ENCODE results near the gene RAD50. TPM values are rescaled to one million over a fixed set of nuclear protein-coding genes. Genes with fewer than 3 reads are reported as not detected.

Gene RAD50
- polyA plus RNA-seq, 1 of the 3 experiments (the other 2 are of a cell fraction), result 20.0 TPM

DNA sequence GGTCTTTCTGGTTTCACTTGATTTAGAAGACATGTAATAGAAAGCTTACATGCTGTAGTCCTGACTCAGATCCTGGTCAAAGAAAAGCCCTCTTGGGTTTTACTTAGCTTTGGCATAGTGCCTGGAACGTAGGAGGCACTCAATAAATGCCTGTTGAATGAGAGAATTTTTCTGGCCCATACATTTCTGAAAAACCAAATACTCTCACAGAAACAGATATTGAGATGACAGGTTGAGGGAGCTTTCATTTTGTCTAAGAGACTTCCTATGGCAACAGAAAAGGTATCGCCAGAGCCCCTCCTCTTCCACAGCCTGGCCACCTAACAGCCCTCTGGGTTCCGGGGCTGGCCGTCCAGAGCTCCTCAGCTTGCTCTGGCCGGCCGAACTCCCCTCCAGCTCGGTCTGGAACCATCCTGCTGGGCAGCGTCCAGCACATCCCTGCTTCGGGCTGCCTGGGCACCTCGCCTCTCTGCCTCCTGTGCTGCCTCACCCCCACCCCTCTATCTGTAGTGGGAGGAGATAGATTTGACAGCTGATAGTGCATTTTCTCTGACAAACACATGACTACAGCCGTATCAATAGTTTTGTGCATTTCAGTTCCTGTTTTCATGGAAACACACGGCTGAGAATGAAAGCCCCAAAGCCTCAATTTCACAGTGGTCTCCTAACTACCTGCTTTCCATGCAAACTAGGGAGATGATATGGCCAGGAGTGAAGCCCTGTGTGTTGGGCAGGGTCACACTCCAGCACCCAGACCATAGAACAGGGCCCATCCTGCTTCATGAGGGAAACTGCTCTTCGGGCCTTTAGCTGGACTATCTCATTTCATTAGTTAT is 118.1 kb downstream of the RAD50 start (continued):
- TF ChIP-seq, protein P1, sequence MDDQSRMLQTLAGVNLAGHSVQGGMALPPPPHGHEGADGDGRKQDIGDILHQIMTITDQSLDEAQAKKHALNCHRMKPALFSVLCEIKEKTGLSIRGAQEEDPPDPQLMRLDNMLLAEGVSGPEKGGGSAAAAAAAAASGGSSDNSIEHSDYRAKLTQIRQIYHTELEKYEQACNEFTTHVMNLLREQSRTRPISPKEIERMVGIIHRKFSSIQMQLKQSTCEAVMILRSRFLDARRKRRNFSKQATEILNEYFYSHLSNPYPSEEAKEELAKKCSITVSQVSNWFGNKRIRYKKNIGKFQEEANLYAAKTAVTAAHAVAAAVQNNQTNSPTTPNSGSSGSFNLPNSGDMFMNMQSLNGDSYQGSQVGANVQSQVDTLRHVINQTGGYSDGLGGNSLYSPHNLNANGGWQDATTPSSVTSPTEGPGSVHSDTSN (IDR thresholded peaks at IDR 0.05), result peak; percentile 19
- TF ChIP-seq RCOR1 (IDR thresholded peaks at IDR 0.05; ENCODE audit: low read length), result no peak
- TF ChIP-seq TCF12 (IDR thresholded peaks at IDR 0.05), result peak; percentile 54; the same call in 1 of the 2 replicates
- no peak; the same call in 1 of the 2 replicates for TF ChIP-seq MEF2A (IDR thresholded peaks at IDR 0.05; ENCODE audit: borderline replicate concordance, low read depth)
- TF ChIP-seq EP300 (IDR thresholded peaks at IDR 0.05; ENCODE audit: borderline replicate concordance in 1 of 2, low read depth in 1 of 2, low read length in 1 of 2), result no peak

DNA sequence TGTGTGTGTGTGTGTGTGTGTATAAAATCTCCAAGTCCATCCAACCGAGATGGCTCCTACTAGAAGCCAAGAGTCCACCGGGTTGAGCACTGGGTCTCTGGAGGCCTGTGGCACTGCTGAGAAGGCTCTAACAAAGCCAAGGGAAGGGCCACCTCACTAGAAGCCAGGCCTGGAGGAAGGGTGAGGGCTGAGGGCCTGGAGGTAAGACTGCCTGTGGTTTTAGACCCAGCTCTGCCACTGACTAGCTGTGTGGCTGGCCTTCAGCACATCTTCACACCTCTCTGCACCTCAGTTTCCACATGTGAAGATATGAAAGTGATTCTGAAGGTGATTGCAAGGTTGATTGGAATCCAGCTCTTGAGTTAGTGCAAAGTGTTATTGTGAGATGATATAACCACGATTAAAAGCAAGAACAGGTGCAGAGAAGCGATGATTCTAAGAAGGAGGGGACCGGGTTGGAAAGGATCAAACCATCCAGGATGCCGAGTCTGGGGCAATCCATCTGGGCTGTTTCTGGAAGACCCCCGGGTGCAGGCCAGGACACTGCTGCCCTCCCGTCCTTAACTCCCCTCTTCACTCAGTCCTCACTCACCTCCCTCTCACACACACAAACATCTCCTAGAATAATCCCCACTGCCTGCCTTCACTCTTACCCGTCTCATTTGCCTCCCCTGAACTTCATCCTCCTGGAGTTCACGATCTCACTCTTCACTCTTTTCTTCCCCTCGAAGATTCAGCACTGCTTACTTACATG is 119.3 kb downstream of the RAD50 start:
- no peaks in the 10 kb centered on the region for H3K36me3 ChIP-seq (replicated peaks in 1 of 2; ENCODE audit: control insufficient read depth in 1 of 2, insufficient read depth in 2 of 2, low read length in 1 of 2)
- CTCF ChIA-PET, result interaction anchor here (1.2 to 1.4 kb wide), 2 partner anchors 10 to 149 kb away, joined by 3 to 4 read pairs; no protein-coding TSS in a partner anchor
- no peak for DNase-seq
- peaks cover 0 to 26% of the 10 kb centered on the region in 2 experiments; a peak in 3 of 4 replicates for H3K4me1 ChIP-seq (ENCODE audit: control insufficient read depth in 1 of 2, insufficient read depth in 2 of 2, low read depth in 1 of 2, low read length in 1 of 2)
- H3K9me3 ChIP-seq, result no peaks in the 10 kb centered on the region
- H3K27me3 ChIP-seq (ENCODE audit: insufficient read depth), result no peaks in the 10 kb centered on the region
- H2AFZ ChIP-seq (ENCODE audit: low read depth), result no peak overlapping the region
- H3K4me2 ChIP-seq, result no peak overlapping the region
- 94% methylated on average over 11 of the region's 11 CpGs for WGBS (ENCODE audit: low lambda C conversion rate)
- POLR2A ChIA-PET, result no interaction called here
- H3K27ac ChIP-seq (ENCODE audit: low read depth in 2 of 2, low read length in 1 of 2), result peak overlapping the region in 1 of 2 experiments; percentile 92; a peak in 2 of 4 replicates
- H3F3A ChIP-seq (replicated peaks; ENCODE audit: insufficient read depth), result peaks cover 27% of the 10 kb centered on the region
- no peaks in the 10 kb centered on the region for H3K79me2 ChIP-seq (ENCODE audit: insufficient read depth)
- H4K20me1 ChIP-seq (ENCODE audit: insufficient read depth), result no peaks in the 10 kb centered on the region
- no peaks in the 10 kb centered on the region for H3K9me2 ChIP-seq
- TF ChIP-seq SIN3A (IDR thresholded peaks at IDR 0.05; ENCODE audit: borderline replicate concordance, low read depth, low read length) (no peak), FOSL2 (IDR thresholded peaks at IDR 0.05; ENCODE audit: borderline replicate concordance, low read depth) (no peak), TAF1 (IDR thresholded peaks at IDR 0.05; ENCODE audit: borderline replicate concordance, low read depth, low read length) (no peak), GATA2 (CRISPR knock-in tag; IDR thresholded peaks at IDR 0.05) (no peak), RFX5 (IDR thresholded peaks at IDR 0.05; ENCODE audit: low read length) (no peak), POLR2AphosphoS5 (IDR thresholded peaks at IDR 0.05; ENCODE audit: low read depth, low read length) (no peak), FOXJ3 (CRISPR knock-in tag; IDR thresholded peaks at IDR 0.05) (no peak), MEF2A (IDR thresholded peaks at IDR 0.05; ENCODE audit: borderline replicate concordance, low read depth) (no peak)
- TF ChIP-seq, protein P2, sequence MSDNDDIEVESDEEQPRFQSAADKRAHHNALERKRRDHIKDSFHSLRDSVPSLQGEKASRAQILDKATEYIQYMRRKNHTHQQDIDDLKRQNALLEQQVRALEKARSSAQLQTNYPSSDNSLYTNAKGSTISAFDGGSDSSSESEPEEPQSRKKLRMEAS (IDR thresholded peaks at IDR 0.05; ENCODE audit: low read depth), result no peak
- H3K9ac ChIP-seq, result no peak overlapping the region
- no peak overlapping the region for H3K4me3 ChIP-seq (ENCODE audit: low read depth in 2 of 2, low read length in 1 of 2)
